ENCODE measurements around the gene CHMP6. TPM values are rescaled to one million over a fixed set of nuclear protein-coding genes. Genes with fewer than 3 reads are reported as not detected.
"Not testable (repeated sequence)": the region's sequence is repeated elsewhere in the genome, so short reads cannot be mapped to it uniquely, and the experiment has no call there.

CHMP6 gene
- total RNA-seq, 2 donors from 2014 or later, result 10.4 to 32.3 TPM

GRCh38 chr17:81012574-81013447 lies 21.2 kb downstream of the CHMP6 start:
- H3K9me3 ChIP-seq, result no peaks in the 10 kb centered on the region
- H3K36me3 ChIP-seq (replicated peaks in 1 of 2; ENCODE audit: insufficient read depth in 1 of 2, low read depth in 2 of 2), result no peaks in the 10 kb centered on the region
- ATAC-seq (no peak), DNase-seq (no peak)
- no peak overlapping the region for H3K4me3 ChIP-seq
- no peaks in the 10 kb centered on the region for H3K27me3 ChIP-seq
- no peak for TF ChIP-seq POLR2A (IDR thresholded peaks at IDR 0.05)
- no peaks in the 10 kb centered on the region for H3K4me1 ChIP-seq
- 90% methylated on average over 7 to 13 of the region's 13 CpGs for WGBS, 2 donors
- intact Hi-C loops (cut with DNase I), result no loop called here
- no peak overlapping the region for H3K27ac ChIP-seq

GRCh38 chr17:81013642-81014041 lies 22.0 kb downstream of the CHMP6 start:
- H3K4me1 ChIP-seq, result no peaks in the 10 kb centered on the region
- TF ChIP-seq POLR2A (IDR thresholded peaks at IDR 0.05) (no peak), CTCF (IDR thresholded peaks at IDR 0.05) (no peak)
- no peaks in the 10 kb centered on the region for H3K9me3 ChIP-seq
- H3K27ac ChIP-seq, result no peak overlapping the region
- WGBS, 2 donors, result 86 to 87% methylated on average over 6 of the region's 6 CpGs
- DNase-seq (no peak), ATAC-seq (no peak)
- H3K36me3 ChIP-seq (replicated peaks in 1 of 2; ENCODE audit: insufficient read depth in 1 of 2, low read depth in 2 of 2), result no peaks in the 10 kb centered on the region
- no peak overlapping the region for H3K4me3 ChIP-seq
- no peaks in the 10 kb centered on the region for H3K27me3 ChIP-seq
- intact Hi-C loops (cut with DNase I), result no loop called here

- Histone ChIP-seq H3K27me3 (no peaks in the 10 kb centered on the region), H3K36me3 (replicated peaks in 1 of 2; ENCODE audit: insufficient read depth in 1 of 2, low read depth in 2 of 2) (no peaks in the 10 kb centered on the region), H3K4me3 (no peak overlapping the region), H3K4me1 (no peaks in the 10 kb centered on the region), H3K27ac (no peak overlapping the region), H3K9me3 (no peaks in the 10 kb centered on the region)
- no peak for DNase-seq
- no peak for TF ChIP-seq POLR2A (IDR thresholded peaks at IDR 0.05)
- no peak for TF ChIP-seq CTCF (IDR thresholded peaks at IDR 0.05)
- no peak for ATAC-seq
- intact Hi-C loops (cut with DNase I), result no loop called here
- 100% methylated on average over 1 of the region's 1 CpG for WGBS, 2 donors
These were observed 23.5 kb downstream of the CHMP6 start for GRCh38 chr17:81015136-81015535.

GRCh38 chr17:81016575-81016974 lies 24.9 kb downstream of the CHMP6 start:
- no peak overlapping the region for H3K27ac ChIP-seq
- ATAC-seq, result no peak
- TF ChIP-seq CTCF (IDR thresholded peaks at IDR 0.05) (no peak), POLR2A (IDR thresholded peaks at IDR 0.05) (no peak)

GRCh38 chr17:81017330-81017729 lies 25.7 kb downstream of the CHMP6 start:
- H3K4me1 ChIP-seq; intact Hi-C loops (cut with DNase I); ATAC-seq; H3K9me3 ChIP-seq; H3K27ac ChIP-seq; H3K4me3 ChIP-seq; H3K36me3 ChIP-seq (replicated peaks in 1 of 2; ENCODE audit: insufficient read depth in 1 of 2, low read depth in 2 of 2); DNase-seq; H3K27me3 ChIP-seq: not testable (repeated sequence)
- 96 to 97% methylated on average over 4 of the region's 4 CpGs for WGBS, 2 donors

More at GRCh38 chr17:81016575-81016974, 24.9 kb downstream of the CHMP6 start:
- Histone ChIP-seq H3K4me1 (no peaks in the 10 kb centered on the region), H3K4me3 (no peak overlapping the region), H3K9me3 (no peaks in the 10 kb centered on the region), H3K27me3 (no peaks in the 10 kb centered on the region), H3K36me3 (replicated peaks in 1 of 2; ENCODE audit: insufficient read depth in 1 of 2, low read depth in 2 of 2) (no peaks in the 10 kb centered on the region)
- 86 to 89% methylated on average over 2 of the region's 2 CpGs for WGBS, 2 donors
- intact Hi-C loops (cut with DNase I), result no loop called here
- no peak for DNase-seq
